LNCaP clone FGC (cell line): ENCODE results near the gene ZFAND3.
A peak's percentile ranks its signal among the peaks of the same experiment; 100 is the strongest.

Experiments used
- DNase-seq: peaks from one replicate; pipeline ENCODE4 v3.0.0-alpha.2; 2011; ENCODE audit warnings: low read depth
- H3K4me3 ChIP-seq: 2 replicates; pipeline ENCODE4 v1.5.1; 2011; ENCODE audit warnings: mild to moderate bottlenecking, low read depth, low read length, control low read depth
- CTCF ChIP-seq: IDR thresholded peaks from 2 replicates; pipeline ENCODE4 v1.5.1; 2012; ENCODE audit warnings: mild to moderate bottlenecking; ENCODE audit not compliant: control insufficient read depth, insufficient read depth; ENCODE audit errors: extremely low read depth

ZFAND3 gene

GRCh38 chr6:37819177-37819801 lies at the start of gene ZFAND3:
Gene ZFAND3 (plus strand): TSS chr6:37819727. CDS start chr6:37819946, 219 bp downstream.
- peak within 1 kb of the TSS; percentile 68 for H3K4me3 ChIP-seq
- peak; percentile 90 for DNase-seq
- TF ChIP-seq CTCF, result no peak

- TF ChIP-seq CTCF, result no peak
- no peak overlapping the region for H3K4me3 ChIP-seq
- no peak for DNase-seq
These were observed 45.4 kb upstream of the ZFAND3 start for GRCh38 chr6:37774028-37774680.

- DNase-seq, result no peak
- no peak for TF ChIP-seq CTCF
- H3K4me3 ChIP-seq, result no peak overlapping the region
These were observed 43.0 kb upstream of the ZFAND3 start for GRCh38 chr6:37776566-37776965.

GRCh38 chr6:37777272-37777834 lies 42.2 kb upstream of the ZFAND3 start:
- DNase-seq, result no peak
- TF ChIP-seq CTCF, result no peak
- H3K4me3 ChIP-seq, result no peak overlapping the region

- no peak for DNase-seq
- TF ChIP-seq CTCF, result no peak
- H3K4me3 ChIP-seq, result no peak overlapping the region
These were observed 40.3 kb upstream of the ZFAND3 start for GRCh38 chr6:37779111-37779800.

- DNase-seq, result no peak
- TF ChIP-seq CTCF, result no peak
- no peak overlapping the region for H3K4me3 ChIP-seq
These were observed 39.5 kb upstream of the ZFAND3 start for GRCh38 chr6:37779902-37780628.
